Measurements from ENCODE around the gene PLCB1. TPM values are rescaled to one million over a fixed set of nuclear protein-coding genes. Genes with fewer than 3 reads are reported as not detected.
"Not testable (repeated sequence)": the region's sequence is repeated elsewhere in the genome, so short reads cannot be mapped to it uniquely, and the experiment has no call there.

The PLCB1 gene
- total RNA-seq, 1 donor from 2014 or later = 7.2 TPM

DNA sequence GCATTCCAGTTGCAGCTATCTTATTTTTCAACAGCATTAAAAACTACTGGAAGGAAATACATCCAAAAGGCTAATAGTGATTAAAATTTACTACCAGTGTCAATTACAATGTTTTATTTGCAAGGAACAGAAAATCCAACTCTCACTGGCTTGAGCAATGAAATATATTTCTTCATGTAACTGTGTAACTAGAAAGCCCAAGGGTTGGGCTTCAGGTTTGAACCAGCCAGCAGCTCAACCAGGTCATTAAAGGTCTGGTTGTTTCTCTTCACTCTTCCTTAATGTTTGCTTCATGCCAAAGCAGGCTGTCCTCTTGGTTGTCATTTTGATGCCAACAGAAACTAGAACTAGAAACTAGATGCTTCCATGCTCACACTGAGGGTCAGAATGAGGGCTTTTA lies 437.7 kb downstream of the PLCB1 start:
- DNase-seq (ENCODE audit: missing footprints) (no peak), ATAC-seq (no peak)
- intact Hi-C loops (cut with DNase I) = no loop called here

DNA sequence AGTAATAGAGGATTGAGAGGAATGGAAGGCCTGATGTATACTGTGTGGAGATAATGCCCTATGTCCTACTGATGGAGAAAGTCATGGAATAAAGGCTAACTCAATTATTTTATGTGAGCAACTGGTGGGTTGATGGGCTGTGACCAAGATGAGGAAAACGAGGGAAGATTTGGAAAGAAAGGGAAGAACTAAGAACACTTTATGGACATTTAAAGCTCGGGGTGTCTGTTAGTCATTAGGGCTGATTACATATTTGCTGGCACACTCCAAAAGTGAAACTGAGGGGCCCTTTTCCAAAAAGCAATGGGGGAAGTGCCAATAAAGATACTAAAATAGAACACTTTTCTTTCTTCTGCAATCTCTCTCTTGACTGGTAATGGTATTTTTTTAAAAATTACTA lies 439.5 kb downstream of the PLCB1 start:
- intact Hi-C loops (cut with DNase I) = no loop called here
- peak; percentile 35 for ATAC-seq

GRCh38 chr20:8573686-8574085 lies 441.6 kb downstream of the PLCB1 start:
- ATAC-seq = no peak
- no peak for DNase-seq (ENCODE audit: missing footprints)
- intact Hi-C loops (cut with DNase I) = no loop called here

More for the DNA sequence above, 439.5 kb downstream of the PLCB1 start:
- DNase-seq (ENCODE audit: missing footprints) = no peak

DNA sequence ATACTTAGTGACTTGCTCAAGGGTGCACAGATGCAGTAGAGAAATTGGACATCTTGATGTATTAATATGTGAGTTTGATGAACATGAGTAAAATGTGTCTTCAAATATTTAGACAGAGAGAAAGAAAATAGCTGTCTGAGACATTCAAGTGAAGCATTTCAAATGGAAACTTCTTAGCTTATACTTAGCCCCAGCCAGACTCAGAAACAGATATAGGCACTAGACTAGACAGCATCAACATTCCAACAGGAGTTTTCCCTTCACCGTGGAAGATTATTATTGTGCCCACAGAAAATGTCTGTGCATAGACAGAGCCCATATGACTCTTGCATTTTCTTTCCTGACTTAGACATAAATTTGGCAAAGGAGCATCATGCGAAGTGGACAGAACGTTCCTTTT lies 443.0 kb downstream of the PLCB1 start:
- ATAC-seq (no peak), DNase-seq (ENCODE audit: missing footprints) (no peak)
- intact Hi-C loops (cut with DNase I) = no loop called here

GRCh38 chr20:8578161-8578865 lies 446.2 kb downstream of the PLCB1 start:
- DNase-seq (ENCODE audit: missing footprints) (no peak), ATAC-seq (no peak)
- intact Hi-C loops (cut with DNase I) = no loop called here

- intact Hi-C loops (cut with DNase I) = no loop called here
- peak; percentile 44 for ATAC-seq
Measured at GRCh38 chr20:8579035-8579434, 447.0 kb downstream of the PLCB1 start.

GRCh38 chr20:8581446-8582183 lies 449.5 kb downstream of the PLCB1 start:
- no peak for DNase-seq (ENCODE audit: missing footprints)
- ATAC-seq = no peak
- intact Hi-C loops (cut with DNase I) = no loop called here

More at GRCh38 chr20:8579035-8579434, 447.0 kb downstream of the PLCB1 start:
- DNase-seq (ENCODE audit: missing footprints) = no peak

GRCh38 chr20:8583012-8583565 lies 451.0 kb downstream of the PLCB1 start:
- intact Hi-C loops (cut with DNase I) = no loop called here
- DNase-seq (ENCODE audit: missing footprints) = no peak
- no peak for ATAC-seq

DNA sequence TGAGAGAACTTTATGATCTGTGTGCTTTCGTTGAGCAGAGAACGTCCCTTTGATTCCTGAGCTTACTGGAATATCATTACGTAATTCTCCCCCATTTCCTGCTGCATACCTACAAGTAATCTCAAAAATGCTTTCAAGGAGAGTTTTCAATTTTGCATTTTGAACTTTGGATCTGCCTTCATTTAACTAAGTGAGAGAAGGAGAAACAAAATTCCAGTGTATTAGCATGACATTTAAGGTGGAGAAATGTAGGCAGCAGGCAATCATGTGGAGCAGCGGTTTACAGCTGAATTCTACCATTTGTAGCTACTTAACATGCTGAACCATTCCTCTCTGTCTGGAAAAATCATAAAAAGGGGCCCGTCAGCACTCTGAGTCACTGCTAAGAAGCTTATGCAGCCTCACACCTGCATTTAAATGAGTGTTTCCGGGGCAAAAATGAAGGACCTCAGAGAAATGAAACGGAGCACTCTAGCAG lies 451.5 kb downstream of the PLCB1 start:
- DNase-seq (ENCODE audit: missing footprints) (no peak), ATAC-seq (no peak)
- intact Hi-C loops (cut with DNase I) = no loop called here

GRCh38 chr20:8587251-8587650 lies 455.2 kb downstream of the PLCB1 start:
- DNase-seq (ENCODE audit: missing footprints) (no peak), ATAC-seq (no peak)
- intact Hi-C loops (cut with DNase I) = no loop called here

GRCh38 chr20:8587810-8588209 lies 455.7 kb downstream of the PLCB1 start:
- intact Hi-C loops (cut with DNase I) = no loop called here
- DNase-seq (ENCODE audit: missing footprints) = no peak
- no peak for ATAC-seq

GRCh38 chr20:8589956-8590355 lies 457.9 kb downstream of the PLCB1 start:
- intact Hi-C loops (cut with DNase I) = no loop called here
- ATAC-seq (no peak), DNase-seq (ENCODE audit: missing footprints) (no peak)

GRCh38 chr20:8600910-8601541 lies 469.0 kb downstream of the PLCB1 start:
- intact Hi-C loops (cut with DNase I); DNase-seq (ENCODE audit: missing footprints); ATAC-seq: not testable (repeated sequence)

DNA sequence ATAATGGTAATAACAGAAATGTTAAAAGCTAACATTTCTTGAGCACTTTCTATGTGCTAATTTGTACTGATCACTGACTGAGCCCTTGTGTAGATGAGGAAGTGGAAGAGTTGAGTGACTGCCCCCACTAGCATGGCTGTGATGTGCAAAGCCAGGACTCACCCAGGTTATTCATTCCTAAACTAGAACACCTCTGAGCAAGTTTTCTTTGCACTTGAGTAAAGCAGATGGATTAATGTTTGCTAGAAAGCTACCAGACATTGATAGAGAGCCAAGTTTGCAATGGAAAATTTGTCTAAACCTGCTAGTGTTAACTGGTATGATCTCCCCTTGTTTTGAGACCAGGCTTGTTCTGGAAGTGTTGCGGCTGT lies 469.5 kb downstream of the PLCB1 start:
- DNase-seq (ENCODE audit: missing footprints) (no peak), ATAC-seq (no peak)
- intact Hi-C loops (cut with DNase I) = no loop called here

DNA sequence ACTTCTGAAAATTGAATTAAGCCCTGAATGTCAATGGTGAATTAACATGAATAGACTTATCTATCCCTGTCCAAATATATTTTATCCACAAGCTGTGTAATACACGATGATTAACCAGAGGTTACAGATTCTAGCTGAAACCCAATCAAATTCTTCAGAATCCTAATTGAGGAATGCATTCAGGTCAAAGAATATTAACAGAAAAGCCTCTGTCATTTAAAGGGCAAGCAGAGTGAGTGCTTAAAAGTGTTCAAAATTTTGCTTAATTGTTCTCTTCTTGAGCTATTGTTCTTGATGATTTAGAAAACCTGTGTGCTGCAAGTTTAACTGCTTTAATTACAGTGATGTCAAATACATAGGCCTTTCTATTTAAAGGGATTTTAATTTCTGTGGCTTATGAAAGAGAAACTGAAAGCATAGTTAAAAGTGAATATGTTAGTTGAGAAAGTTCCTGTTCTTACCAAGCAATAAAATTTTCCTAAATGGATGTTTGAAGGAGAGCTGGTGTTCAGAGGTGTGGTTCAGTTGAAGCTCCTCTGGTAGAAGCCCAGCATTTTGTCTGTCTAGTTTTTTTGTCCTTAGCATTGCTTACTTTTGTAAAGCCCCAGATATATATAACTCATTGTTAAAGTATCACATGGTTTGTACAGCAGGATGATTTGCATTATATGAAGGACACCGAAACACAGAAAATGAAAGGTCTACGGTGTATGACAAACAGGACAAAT lies 470.5 kb downstream of the PLCB1 start:
- ATAC-seq = no peak
- DNase-seq (ENCODE audit: missing footprints) = no peak
- intact Hi-C loops (cut with DNase I) = no loop called here

GRCh38 chr20:8608470-8608869 lies 476.4 kb downstream of the PLCB1 start:
- ATAC-seq = no peak
- intact Hi-C loops (cut with DNase I) = no loop called here

DNA sequence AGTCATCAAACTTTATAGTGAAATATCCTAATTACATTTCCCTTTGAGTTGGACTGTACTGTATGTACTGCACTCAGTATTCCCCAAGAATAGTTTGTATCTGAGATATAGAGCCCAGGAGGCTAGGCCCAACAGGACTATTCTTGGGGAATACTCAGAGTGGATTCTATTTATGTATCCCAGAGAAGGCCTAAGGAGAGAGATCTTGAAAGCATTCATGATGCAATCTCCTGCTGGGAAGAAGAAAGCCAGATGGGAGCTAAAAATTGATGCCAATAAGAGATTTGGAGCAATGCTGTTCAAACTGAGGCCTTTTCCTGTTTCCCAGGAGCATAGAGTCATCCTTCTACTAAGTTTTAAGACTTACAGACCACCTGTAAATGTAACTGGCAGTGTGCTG lies 484.7 kb downstream of the PLCB1 start:
- ATAC-seq = peak; percentile 89
- no peak for DNase-seq (ENCODE audit: missing footprints)
- intact Hi-C loops (cut with DNase I) = no loop called here

More at GRCh38 chr20:8608470-8608869, 476.4 kb downstream of the PLCB1 start:
- no peak for DNase-seq (ENCODE audit: missing footprints)

- ATAC-seq = no peak
- no peak for DNase-seq (ENCODE audit: missing footprints)
- intact Hi-C loops (cut with DNase I) = no loop called here
Measured at GRCh38 chr20:8621001-8621400, 488.9 kb downstream of the PLCB1 start.

DNA sequence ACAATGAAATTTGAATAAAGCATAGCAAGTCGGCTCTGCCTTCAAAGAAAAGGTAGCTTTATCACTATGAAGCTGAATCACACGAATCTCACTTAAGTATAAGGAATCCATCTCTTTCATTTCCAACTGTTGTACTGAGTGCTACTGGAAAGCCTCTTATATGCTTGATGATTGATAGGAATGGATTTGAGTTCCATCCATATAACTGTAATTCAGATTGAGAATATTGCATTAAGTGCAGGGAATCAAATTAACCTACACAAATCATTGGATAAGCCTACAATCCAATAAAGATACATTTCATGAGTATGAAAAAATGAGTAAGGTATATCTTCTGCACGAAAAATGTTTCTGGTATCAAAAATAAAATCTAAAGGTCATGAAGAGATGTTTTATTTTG lies 492.0 kb downstream of the PLCB1 start:
- DNase-seq (ENCODE audit: missing footprints) = no peak
- intact Hi-C loops (cut with DNase I) = no loop called here
- ATAC-seq = no peak
